ENCODE measurements around the gene IDH3B.

IDH3B gene

GRCh38 chr20:2707353-2708072 is 43.5 kb upstream of the IDH3B start:
- DNase-seq (ENCODE audit: low read depth) = no peak
- H3K4me3 ChIP-seq (ENCODE audit: low read depth, low read length) = no peak overlapping the region
- TF ChIP-seq CTCF (IDR thresholded peaks at IDR 0.05; ENCODE audit: low read depth, low read length) (no peak), MAX (IDR thresholded peaks at IDR 0.05; ENCODE audit: low read depth, low read length) (no peak), POLR2A (IDR thresholded peaks at IDR 0.05; ENCODE audit: extremely low read depth, insufficient read length) (no peak), MYC (IDR thresholded peaks at IDR 0.05; ENCODE audit: low read depth, low read length) (no peak)

DNA sequence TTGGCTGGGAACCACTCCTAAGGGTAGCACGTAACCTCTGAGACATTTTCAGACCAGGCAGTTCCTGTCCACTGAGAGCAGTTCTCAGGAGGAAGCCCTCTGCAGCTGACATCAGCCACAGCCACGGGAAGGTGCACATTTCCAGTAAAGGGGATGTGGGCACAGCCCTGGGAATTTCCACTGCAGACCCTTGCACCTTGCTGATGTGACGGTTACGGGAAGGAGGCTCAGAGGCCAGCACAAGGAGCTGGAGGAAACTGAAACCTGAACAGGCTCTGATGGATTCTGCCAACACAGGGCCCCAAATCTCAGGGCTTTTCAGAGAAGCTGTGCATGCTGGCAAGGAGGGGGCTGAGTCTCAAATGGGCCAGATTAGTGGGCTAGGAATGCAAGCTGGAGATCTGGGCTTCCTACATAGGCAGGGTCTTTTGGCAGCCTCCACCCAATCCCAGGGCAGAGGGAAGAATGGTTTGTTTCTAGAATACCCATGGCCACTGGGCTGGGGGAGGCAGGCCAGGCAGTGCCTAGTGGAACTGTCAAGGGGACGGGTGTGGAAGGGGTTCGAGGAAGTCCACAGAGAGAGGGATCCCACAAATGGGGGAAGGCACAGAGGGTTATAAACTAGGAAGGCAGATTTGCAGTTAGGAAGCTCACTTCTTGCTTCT is 42.8 kb upstream of the IDH3B start:
- no peak for DNase-seq (ENCODE audit: low read depth)
- H3K4me3 ChIP-seq (ENCODE audit: low read depth, low read length) = no peak overlapping the region
- TF ChIP-seq CTCF (IDR thresholded peaks at IDR 0.05; ENCODE audit: low read depth, low read length) (no peak), POLR2A (IDR thresholded peaks at IDR 0.05; ENCODE audit: extremely low read depth, insufficient read length) (no peak), MYC (IDR thresholded peaks at IDR 0.05; ENCODE audit: low read depth, low read length) (no peak), MAX (IDR thresholded peaks at IDR 0.05; ENCODE audit: low read depth, low read length) (no peak)

- no peak overlapping the region for H3K4me3 ChIP-seq (ENCODE audit: low read depth, low read length)
- TF ChIP-seq POLR2A (IDR thresholded peaks at IDR 0.05; ENCODE audit: extremely low read depth, insufficient read length) = no peak
- no peak for TF ChIP-seq MYC (IDR thresholded peaks at IDR 0.05; ENCODE audit: low read depth, low read length)
- TF ChIP-seq MAX (IDR thresholded peaks at IDR 0.05; ENCODE audit: low read depth, low read length) = no peak
- TF ChIP-seq CTCF (IDR thresholded peaks at IDR 0.05; ENCODE audit: low read depth, low read length) = no peak
- no peak for DNase-seq (ENCODE audit: low read depth)
These were observed 42.1 kb upstream of the IDH3B start for GRCh38 chr20:2705931-2706645.

GRCh38 chr20:2703716-2704475 is 39.9 kb upstream of the IDH3B start:
- no peak overlapping the region for H3K4me3 ChIP-seq (ENCODE audit: low read depth, low read length)
- DNase-seq (ENCODE audit: low read depth) = no peak
- TF ChIP-seq MAX (IDR thresholded peaks at IDR 0.05; ENCODE audit: low read depth, low read length) (no peak), CTCF (IDR thresholded peaks at IDR 0.05; ENCODE audit: low read depth, low read length) (no peak), MYC (IDR thresholded peaks at IDR 0.05; ENCODE audit: low read depth, low read length) (no peak), POLR2A (IDR thresholded peaks at IDR 0.05; ENCODE audit: extremely low read depth, insufficient read length) (no peak)

DNA sequence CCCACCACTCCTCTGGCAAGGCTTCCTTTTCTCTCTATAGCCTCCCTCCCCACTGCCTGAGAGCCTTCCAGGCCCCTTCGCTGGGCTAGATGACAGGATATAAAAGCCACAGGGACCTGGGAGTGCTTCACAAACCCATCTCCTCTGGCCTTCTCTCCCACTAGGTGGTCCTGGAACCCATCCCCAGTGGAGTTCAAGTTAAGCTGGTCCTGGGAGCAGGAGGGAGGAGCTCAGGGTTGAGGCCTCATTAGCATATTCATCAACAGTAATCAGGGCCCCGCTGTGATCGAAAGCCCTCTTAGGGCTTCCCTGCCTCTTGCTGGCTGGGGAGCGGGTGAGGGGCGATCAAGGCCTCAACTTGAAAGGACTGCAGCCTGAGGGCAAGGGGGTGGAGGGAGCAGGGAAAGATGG is 37.7 kb upstream of the IDH3B start:
- DNase-seq (ENCODE audit: low read depth) = no peak
- no peak overlapping the region for H3K4me3 ChIP-seq (ENCODE audit: low read depth, low read length)
- TF ChIP-seq CTCF (IDR thresholded peaks at IDR 0.05; ENCODE audit: low read depth, low read length) = no peak
- no peak for TF ChIP-seq MYC (IDR thresholded peaks at IDR 0.05; ENCODE audit: low read depth, low read length)
- no peak for TF ChIP-seq MAX (IDR thresholded peaks at IDR 0.05; ENCODE audit: low read depth, low read length)
- TF ChIP-seq POLR2A (IDR thresholded peaks at IDR 0.05; ENCODE audit: extremely low read depth, insufficient read length) = no peak
